H1 (cell line): ENCODE data around the gene BNC2. TPM values are rescaled to one million over a fixed set of nuclear protein-coding genes. Genes with fewer than 3 reads are reported as not detected.

Experiments
- CTCF ChIA-PET: fragments of 300-600 bp; sonication (Branson Sonifier 250); formaldehyde crosslinking; loops from one replicate; lab custom pipeline; 2021; ENCODE audit not compliant: partially characterized antibody; lab: Charles Lee
- POLR2A ChIA-PET: fragments of 300-600 bp; sonication (Branson Sonifier 250); formaldehyde crosslinking; loops from one replicate; lab custom pipeline; 2021; ENCODE audit warnings: inconsistent platforms; ENCODE audit not compliant: partially characterized antibody; lab: Charles Lee
- DNase-seq, 2 experiments: peaks; one replicate each; pipeline versions ENCODE4 v3.0.0 to v3.0.0-alpha.2; 2010 to 2022; ENCODE audit warnings: low spot score in 2 of 2, low read depth in 1 of 2, mixed read lengths in 1 of 2
- FAIRE-seq: peaks from 2 replicates; lab custom pipeline; 2011; peaks lifted over from hg19 to GRCh38; lab: Jason Lieb, UNC
- H2AFZ ChIP-seq: 2 replicates; pipeline ENCODE4 v1.8.1; 2012; ENCODE audit warnings: low read length, inconsistent platforms
- H2AK5ac ChIP-seq: 2 replicates; pipeline ENCODE4 v1.6.1; 2013; ENCODE audit warnings: low read depth, low read length
- H2BK120ac ChIP-seq: replicated peaks from 2 replicates; pipeline ENCODE3; 2013; ENCODE audit warnings: low read depth, low read length, inconsistent platforms
- H2BK12ac ChIP-seq: 2 replicates; pipeline ENCODE4 v1.6.1; 2013; ENCODE audit warnings: low read depth, low read length
- H2BK15ac ChIP-seq: 2 replicates; pipeline ENCODE4 v1.6.1; 2013; ENCODE audit warnings: low read length
- H2BK20ac ChIP-seq: 2 replicates; pipeline ENCODE4 v1.6.1; 2013; ENCODE audit warnings: low read length
- H2BK5ac ChIP-seq: 2 replicates; pipeline ENCODE4 v1.6.1; 2013; ENCODE audit warnings: low read depth, low read length
- H3K14ac ChIP-seq: 2 replicates; pipeline ENCODE4 v1.6.1; 2013; ENCODE audit warnings: inconsistent platforms; ENCODE audit not compliant: insufficient read length
- H3K18ac ChIP-seq: 2 replicates; pipeline ENCODE4 v1.6.1; 2013; ENCODE audit warnings: low read length; ENCODE audit errors: extremely low read depth
- H3K23ac ChIP-seq: 2 replicates; pipeline ENCODE4 v1.6.1; 2013; ENCODE audit warnings: inconsistent platforms; ENCODE audit not compliant: insufficient read length
- H3K23me2 ChIP-seq: 2 replicates; pipeline ENCODE4 v1.6.1; 2013; ENCODE audit warnings: low read depth, low read length
- H3K27ac ChIP-seq: 2 replicates; pipeline ENCODE4 v1.6.1; 2011; ENCODE audit warnings: low read depth, low read length, inconsistent platforms
- H3K27me3 ChIP-seq, 4 experiments: replicated peaks in 1 of 4; 1 replicate in 1 of 4; 2 replicates in 3 of 4; pipeline versions ENCODE4 v1.6.1 to v1.8.1; 2011 to 2013; ENCODE audit warnings: low read length in 3 of 4, mild to moderate bottlenecking in 3 of 4, inconsistent platforms in 2 of 4, mixed read lengths in 2 of 4, moderate library complexity in 1 of 4; ENCODE audit not compliant: control insufficient read depth in 3 of 4, insufficient read depth in 3 of 4; ENCODE audit errors: extremely low read depth in 1 of 4
- H3K36me3 ChIP-seq, 4 experiments: 2 replicates each; pipeline versions ENCODE4 v1.6.1 to v1.8.1; 2011 to 2013; ENCODE audit warnings: mild to moderate bottlenecking in 4 of 4, low read length in 3 of 4, moderate library complexity in 2 of 4, control low read depth in 1 of 4, inconsistent platforms in 1 of 4; ENCODE audit not compliant: insufficient read depth in 4 of 4, control insufficient read depth in 2 of 4
- H3K4ac ChIP-seq: replicated peaks from 2 replicates; pipeline ENCODE3; 2013; ENCODE audit warnings: low read length, low read depth, mixed read lengths, inconsistent platforms; ENCODE audit not compliant: insufficient read length
- H3K4me1 ChIP-seq, 4 experiments: replicated peaks in 1 of 4; 1 replicate in 1 of 4; 2 replicates in 3 of 4; pipeline versions ENCODE4 v1.6.1 to v1.8.1; 2011 to 2013; ENCODE audit warnings: low read length in 3 of 4, inconsistent platforms in 2 of 4, mixed read lengths in 1 of 4; ENCODE audit not compliant: insufficient read depth in 4 of 4, control insufficient read depth in 3 of 4
- H3K4me2 ChIP-seq, 2 experiments: 2 replicates each; pipeline versions ENCODE4 v1.6.1 to v1.8.1; 2011 to 2013; ENCODE audit warnings: low read depth in 2 of 2, low read length in 2 of 2, control low read depth in 1 of 2, inconsistent platforms in 1 of 2, mild to moderate bottlenecking in 1 of 2; ENCODE audit not compliant: insufficient read depth in 1 of 2
- H3K4me3 ChIP-seq, 4 experiments: fragments of 200-600, 300-600 bp in 1 of 4; sonication (generic), shearing (Covaris generic), sonication (Bioruptor Twin) in 1 of 4; 2 replicates each; pipeline versions ENCODE4 v1.5.1 to v1.8.1; 2011 to 2016; ENCODE audit warnings: low read length in 4 of 4, low read depth in 3 of 4, control low read depth in 2 of 4, inconsistent platforms in 2 of 4, mild to moderate bottlenecking in 2 of 4, mixed read lengths in 1 of 4, moderate library complexity in 1 of 4; ENCODE audit not compliant: insufficient read depth in 2 of 4; ENCODE audit errors: extremely low read depth in 1 of 4
- H3K56ac ChIP-seq: replicated peaks from 2 replicates; pipeline ENCODE3; 2013; ENCODE audit warnings: low read depth, mild to moderate bottlenecking, mixed read lengths, low read length, inconsistent platforms; ENCODE audit not compliant: insufficient read length
- H3K79me1 ChIP-seq: 2 replicates; pipeline ENCODE4 v1.6.1; 2013; ENCODE audit warnings: low read depth, low read length, control low read depth
- H3K79me2 ChIP-seq, 2 experiments: 2 replicates each; pipeline versions ENCODE4 v1.6.1 to v1.8.1; 2012 to 2013; ENCODE audit warnings: low read length in 2 of 2, mild to moderate bottlenecking in 2 of 2, inconsistent platforms in 1 of 2; ENCODE audit not compliant: insufficient read depth in 2 of 2, control insufficient read depth in 1 of 2
- H3K9ac ChIP-seq, 4 experiments: replicated peaks in 1 of 4; 1 replicate in 1 of 4; 2 replicates in 3 of 4; pipeline versions ENCODE4 v1.6.1 to v1.8.1; 2011 to 2013; ENCODE audit warnings: low read depth in 3 of 4, low read length in 3 of 4, control low read depth in 2 of 4, mild to moderate bottlenecking in 2 of 4, moderate library complexity in 2 of 4, inconsistent platforms in 1 of 4; ENCODE audit errors: extremely low read depth in 1 of 4
- H3K9me3 ChIP-seq, 2 experiments: 2 replicates each; pipeline versions ENCODE4 v1.6.1 to v1.8.1; 2012 to 2013; ENCODE audit warnings: mild to moderate bottlenecking in 2 of 2, moderate library complexity in 2 of 2, control low read depth in 1 of 2, inconsistent platforms in 1 of 2, low read depth in 1 of 2, low read length in 1 of 2, mixed read lengths in 1 of 2; ENCODE audit not compliant: insufficient read depth in 2 of 2
- H4K20me1 ChIP-seq, 2 experiments: replicated peaks in 1 of 2; 2 replicates each; pipeline versions ENCODE3 to v1.8.1; 2011 to 2013; ENCODE audit warnings: inconsistent platforms in 2 of 2, low read length in 2 of 2, mild to moderate bottlenecking in 1 of 2; ENCODE audit not compliant: insufficient read depth in 2 of 2, control insufficient read depth in 1 of 2
- H4K5ac ChIP-seq: 2 replicates; pipeline ENCODE4 v1.6.1; 2013; ENCODE audit warnings: low read length, low read depth, mixed read lengths, inconsistent platforms; ENCODE audit not compliant: insufficient read length
- H4K8ac ChIP-seq: 2 replicates; pipeline ENCODE4 v1.8.0; 2013; ENCODE audit warnings: mild to moderate bottlenecking, moderate library complexity, low read length, inconsistent platforms; ENCODE audit not compliant: insufficient read depth; ENCODE audit errors: extremely low read depth
- H4K91ac ChIP-seq: replicated peaks from 2 replicates; pipeline ENCODE3; 2013; ENCODE audit warnings: low read length, mixed read lengths, inconsistent platforms; ENCODE audit not compliant: insufficient read length
- CBX5 ChIP-seq: fragments of 300-800, 300-1000 bp; sonication (generic); IDR thresholded peaks from 2 replicates; pipeline ENCODE4 v1.7.1; 2016; ENCODE audit warnings: antibody characterized with exemption, low read length, low read depth
- CTCF ChIP-seq, 3 experiments: IDR thresholded peaks; 1 replicate in 2 of 3; 2 replicates in 1 of 3; pipeline versions ENCODE4 v1.5.1 to v1.6.1; 2011; ENCODE audit warnings: low read length in 3 of 3, mild to moderate bottlenecking in 3 of 3, inconsistent platforms in 2 of 3, low read depth in 1 of 3, moderate library complexity in 1 of 3; ENCODE audit not compliant: insufficient read depth in 1 of 3; ENCODE audit errors: control extremely low read depth in 1 of 3
- E2F6 ChIP-seq: IDR thresholded peaks from 2 replicates; pipeline ENCODE4 v1.6.1; 2012; ENCODE audit warnings: inconsistent platforms
- EZH2 ChIP-seq: fragments of 200-600 bp; sonication (generic); IDR thresholded peaks from 2 replicates; pipeline ENCODE4 v1.7.1; 2012; ENCODE audit warnings: low read depth, mild to moderate bottlenecking, moderate library complexity, low read length, inconsistent platforms; ENCODE audit not compliant: severe bottlenecking
- JUN ChIP-seq: IDR thresholded peaks from 2 replicates; pipeline ENCODE4 v1.6.1; 2011; ENCODE audit warnings: low read depth, mild to moderate bottlenecking, improper control_type of control experiment, low read length
- JUND ChIP-seq: IDR thresholded peaks from 2 replicates; pipeline ENCODE4 v1.6.1; 2011; ENCODE audit warnings: mild to moderate bottlenecking, improper control_type of control experiment, low read length
- MAX ChIP-seq: IDR thresholded peaks from 2 replicates; pipeline ENCODE4 v1.6.1; 2012; ENCODE audit warnings: inconsistent platforms
- NRF1 ChIP-seq: IDR thresholded peaks from 2 replicates; pipeline ENCODE4 v1.6.1; 2011; ENCODE audit warnings: mild to moderate bottlenecking, low read depth, low read length, improper control_type of control experiment
- PHF8 ChIP-seq: fragments of 200-600 bp; sonication (generic); conservative IDR thresholded peaks from 2 replicates; pipeline ENCODE4 v1.7.1; 2012; ENCODE audit warnings: low read depth, mild to moderate bottlenecking, inconsistent platforms, low read length, moderate library complexity
- POLR2AphosphoS5 ChIP-seq: IDR thresholded peaks from 2 replicates; pipeline ENCODE4 v1.6.1; 2011; ENCODE audit warnings: low read depth, low read length
- POU5F1 ChIP-seq: IDR thresholded peaks from 2 replicates; pipeline ENCODE4 v1.6.1; 2011; ENCODE audit warnings: low read depth, mild to moderate bottlenecking, low read length, moderate library complexity
- WGBS, 2 experiments: shearing (Covaris generic) in 1 of 2; methylation state at CpG; one replicate each; pipeline versions ENCODE4 v1.1.6 to v1.1.7; 2013 to 2015; ENCODE audit warnings: low lambda C conversion rate in 2 of 2, mixed read lengths in 2 of 2, inconsistent platforms in 1 of 2, low coverage in 1 of 2, missing lambda C conversion rate in 1 of 2; ENCODE audit not compliant: insufficient replicate concordance in 2 of 2, insufficient coverage in 1 of 2, insufficient read length in 1 of 2; ENCODE audit errors: extremely low coverage in 1 of 2, missing lambda C conversion rate in 1 of 2; 5-methylcytosine and 5-hydroxymethylcytosine counted together
- polyA plus RNA-seq, 7 experiments: library from polyadenylated mRNA; depleted of rRNA in 3 of 7; stranded (reverse) in 5 of 7; unstranded in 2 of 7; fragments of >200 nt in 5 of 7; fragments of 200-250 nt in 2 of 7; gene quantifications; 1 replicate in 5 of 7; 2 replicates in 1 of 7; 4 replicates in 1 of 7; pipeline versions ENCODE4 v1.2.1 to v1.2.3, GENCODE V29; 2011 to 2013; ENCODE audit warnings: missing spikeins in 2 of 7, mixed read lengths in 2 of 7
- total RNA-seq: library from RNA; stranded (reverse); fragmentation: NEBNext Ultra II Directional; extraction: Animal tissue kit (Norgen Biotek cat#: 25700); gene quantifications from 2 replicates; pipeline ENCODE4 v1.2.1, GENCODE V29; 2021

The BNC2 gene
- total and polyA plus RNA-seq, 2 of the 8 experiments (the other 6 are each of a cell fraction or from before 2014, with no cell fraction given) = 16.0 to 26.8 TPM

GRCh38 chr9:16364347-16364746 lies 506.1 kb downstream of the BNC2 start:
- ChIA-PET POLR2A (no interaction called here), CTCF (no interaction called here)
- TF ChIP-seq CTCF (IDR thresholded peaks at IDR 0.05; ENCODE audit: control extremely low read depth in 1 of 3, insufficient read depth in 1 of 3, low read depth in 1 of 3, low read length in 3 of 3) (no peak), JUN (no peak), E2F6 (no peak), EZH2 (no peak), PHF8 (no peak), POLR2AphosphoS5 (no peak), JUND (no peak), NRF1 (no peak), POU5F1 (no peak), CBX5 (no peak), MAX (no peak)

More at GRCh38 chr9:16364347-16364746, 506.1 kb downstream of the BNC2 start:
- H3K79me2 ChIP-seq = no peaks in the 10 kb centered on the region
- H3K4ac ChIP-seq = no peak overlapping the region
- no peak overlapping the region for H3K27ac ChIP-seq
- no peak overlapping the region for H2BK120ac ChIP-seq
- H3K36me3 ChIP-seq = no peaks in the 10 kb centered on the region
- H4K5ac ChIP-seq = no peak overlapping the region
- no peak overlapping the region for H4K8ac ChIP-seq
- DNase-seq (no peak), FAIRE-seq (no peak)
- H3K23me2 ChIP-seq = no peaks in the 10 kb centered on the region
- H3K9me3 ChIP-seq = no peaks in the 10 kb centered on the region
- H2BK20ac ChIP-seq = no peak overlapping the region
- no peak overlapping the region for H2BK12ac ChIP-seq
- H3K9ac ChIP-seq = no peak overlapping the region
- no peak overlapping the region for H4K91ac ChIP-seq
- H3K4me3 ChIP-seq = no peak overlapping the region
- no peak overlapping the region for H2BK15ac ChIP-seq
- no peak overlapping the region for H3K4me2 ChIP-seq
- no peak overlapping the region for H2AFZ ChIP-seq
- no peaks in the 10 kb centered on the region for H4K20me1 ChIP-seq
- H3K14ac ChIP-seq = no peak overlapping the region
- H3K56ac ChIP-seq = no peak overlapping the region
- H3K79me1 ChIP-seq = no peaks in the 10 kb centered on the region
- H3K4me1 ChIP-seq = peaks cover 0 to 2% (median 1%) of the 10 kb centered on the region in 4 experiments; a peak in 1 of 7 replicates
- 83% methylated on average over 8 of the region's 8 CpGs; no CpG with 5 or more reads in 1 of the 2 experiments for whole genome bisulfite sequencing, 2 experiments
- H3K23ac ChIP-seq = no peak overlapping the region
- no peak overlapping the region for H2AK5ac ChIP-seq
- H2BK5ac ChIP-seq = no peak overlapping the region
- no peaks in the 10 kb centered on the region for H3K27me3 ChIP-seq
- H3K18ac ChIP-seq = no peak overlapping the region
